Measurements from ENCODE around the gene BORCS5.

GRCh38 chr12:12326262-12326661 lies 30.6 kb upstream of the BORCS5 start:
- TF ChIP-seq EZH2 (IDR thresholded peaks at IDR 0.05; ENCODE audit: low read length, missing control alignments), result no peak
- TF ChIP-seq, protein P1, sequence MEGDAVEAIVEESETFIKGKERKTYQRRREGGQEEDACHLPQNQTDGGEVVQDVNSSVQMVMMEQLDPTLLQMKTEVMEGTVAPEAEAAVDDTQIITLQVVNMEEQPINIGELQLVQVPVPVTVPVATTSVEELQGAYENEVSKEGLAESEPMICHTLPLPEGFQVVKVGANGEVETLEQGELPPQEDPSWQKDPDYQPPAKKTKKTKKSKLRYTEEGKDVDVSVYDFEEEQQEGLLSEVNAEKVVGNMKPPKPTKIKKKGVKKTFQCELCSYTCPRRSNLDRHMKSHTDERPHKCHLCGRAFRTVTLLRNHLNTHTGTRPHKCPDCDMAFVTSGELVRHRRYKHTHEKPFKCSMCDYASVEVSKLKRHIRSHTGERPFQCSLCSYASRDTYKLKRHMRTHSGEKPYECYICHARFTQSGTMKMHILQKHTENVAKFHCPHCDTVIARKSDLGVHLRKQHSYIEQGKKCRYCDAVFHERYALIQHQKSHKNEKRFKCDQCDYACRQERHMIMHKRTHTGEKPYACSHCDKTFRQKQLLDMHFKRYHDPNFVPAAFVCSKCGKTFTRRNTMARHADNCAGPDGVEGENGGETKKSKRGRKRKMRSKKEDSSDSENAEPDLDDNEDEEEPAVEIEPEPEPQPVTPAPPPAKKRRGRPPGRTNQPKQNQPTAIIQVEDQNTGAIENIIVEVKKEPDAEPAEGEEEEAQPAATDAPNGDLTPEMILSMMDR (conservative IDR thresholded peaks at IDR 0.05 in 1 of 2, IDR thresholded peaks at IDR 0.05 in 1 of 2; ENCODE audit: low read depth in 1 of 2, low read length in 2 of 2), result no peak

Measured in fibroblast of lung (primary cell).